Heart left ventricle (tissue), 13 donors: Measurements from ENCODE around the gene SERPINI2.

ENCODE experiments used
- POLR2A ChIP-seq, 2 donors: fragments of 450-650 bp; IDR thresholded peaks; one replicate each; pipeline ENCODE4 v1.6.1; 2017; ENCODE audit warnings: antibody characterized with exemption in 2 of 2, mild to moderate bottlenecking in 2 of 2, moderate library complexity in 2 of 2
- TF ChIP-seq, protein P1 (sequence below), 12 donors: fragments of 200-600 bp; sonication (generic) in 4 of 12; IDR thresholded peaks; one replicate each; pipeline versions ENCODE4 v1.5.0 to v1.8.0; 2018 to 2022; ENCODE audit warnings: antibody characterized with exemption in 12 of 12, mild to moderate bottlenecking in 5 of 12
- donor health status: ischemic (EF 13 %, LVEDD 7.1; RV severe dilation, severe dysfunction).
- donor health status: DM: no; HTN: yes; CAD: no.
- donor health status: DM: no; HTN: no; CAD: no.
- donor health status: ischemic (EF 25% LVEDD 6.9; RV normal size, moderate dysfunction).
- donor health status: ischemic (EF 25% LVEDD 5.7; RV mildly dilated, moderate dysfunction).
- donor health status: ischemic (EF 35%, LVEDD 5.7; RV mildly dilated, moderate dysfunction).
- donor health status: nonischemic (EF 11% LVEDD 7.7; RV severe dilation, severe dysfunction).
- donor health status: DM: yes; HTN: yes; CAD: no.
- donor health status: PGD.
- donor health status: ischemic (EF 29% LVEDD 5.4; RV normal size, mild dysfunction).
- donor health status: nonischemic (EF 23%, LVEDD 6.1; RV moderate dilation, normal function).

DNA sequence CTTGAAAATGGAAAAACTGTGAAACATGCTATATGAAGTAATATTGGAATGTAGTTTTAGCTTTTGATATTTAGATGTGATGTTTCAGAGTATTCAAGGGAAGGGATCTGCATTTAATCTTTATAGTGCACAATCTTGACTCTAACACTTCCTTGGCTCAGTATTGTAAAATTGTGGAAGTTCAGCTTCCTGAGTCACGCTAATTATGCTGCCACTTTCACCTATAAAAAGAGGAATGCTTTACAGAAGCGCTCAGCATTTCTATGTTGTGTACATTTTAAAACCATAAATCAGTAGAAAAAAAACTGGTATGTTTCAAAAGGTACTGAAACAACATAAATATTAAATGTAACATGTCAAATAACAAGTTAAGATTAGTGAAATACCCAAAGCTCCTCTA is 32.6 kb downstream of the SERPINI2 start:
- TF ChIP-seq, protein P1, sequence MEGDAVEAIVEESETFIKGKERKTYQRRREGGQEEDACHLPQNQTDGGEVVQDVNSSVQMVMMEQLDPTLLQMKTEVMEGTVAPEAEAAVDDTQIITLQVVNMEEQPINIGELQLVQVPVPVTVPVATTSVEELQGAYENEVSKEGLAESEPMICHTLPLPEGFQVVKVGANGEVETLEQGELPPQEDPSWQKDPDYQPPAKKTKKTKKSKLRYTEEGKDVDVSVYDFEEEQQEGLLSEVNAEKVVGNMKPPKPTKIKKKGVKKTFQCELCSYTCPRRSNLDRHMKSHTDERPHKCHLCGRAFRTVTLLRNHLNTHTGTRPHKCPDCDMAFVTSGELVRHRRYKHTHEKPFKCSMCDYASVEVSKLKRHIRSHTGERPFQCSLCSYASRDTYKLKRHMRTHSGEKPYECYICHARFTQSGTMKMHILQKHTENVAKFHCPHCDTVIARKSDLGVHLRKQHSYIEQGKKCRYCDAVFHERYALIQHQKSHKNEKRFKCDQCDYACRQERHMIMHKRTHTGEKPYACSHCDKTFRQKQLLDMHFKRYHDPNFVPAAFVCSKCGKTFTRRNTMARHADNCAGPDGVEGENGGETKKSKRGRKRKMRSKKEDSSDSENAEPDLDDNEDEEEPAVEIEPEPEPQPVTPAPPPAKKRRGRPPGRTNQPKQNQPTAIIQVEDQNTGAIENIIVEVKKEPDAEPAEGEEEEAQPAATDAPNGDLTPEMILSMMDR (IDR thresholded peaks at IDR 0.05), result no peak
- TF ChIP-seq POLR2A (IDR thresholded peaks at IDR 0.05), result no peak
